GM19240 (cell line): ENCODE data around the gene ATAD3B.
"Not testable (repeated sequence)": the region's sequence is repeated elsewhere in the genome, so short reads cannot be mapped to it uniquely, and the experiment has no call there.

Experiments
- DNase-seq: peaks from one replicate; pipeline ENCODE4 v3.0.0; 2011; ENCODE audit warnings: low spot score; ENCODE audit not compliant: insufficient read length

The ATAD3B gene

GRCh38 chr1:1450616-1451015, 20.9 kb upstream of the ATAD3B start:
- DNase-seq, result not testable (repeated sequence)

DNA sequence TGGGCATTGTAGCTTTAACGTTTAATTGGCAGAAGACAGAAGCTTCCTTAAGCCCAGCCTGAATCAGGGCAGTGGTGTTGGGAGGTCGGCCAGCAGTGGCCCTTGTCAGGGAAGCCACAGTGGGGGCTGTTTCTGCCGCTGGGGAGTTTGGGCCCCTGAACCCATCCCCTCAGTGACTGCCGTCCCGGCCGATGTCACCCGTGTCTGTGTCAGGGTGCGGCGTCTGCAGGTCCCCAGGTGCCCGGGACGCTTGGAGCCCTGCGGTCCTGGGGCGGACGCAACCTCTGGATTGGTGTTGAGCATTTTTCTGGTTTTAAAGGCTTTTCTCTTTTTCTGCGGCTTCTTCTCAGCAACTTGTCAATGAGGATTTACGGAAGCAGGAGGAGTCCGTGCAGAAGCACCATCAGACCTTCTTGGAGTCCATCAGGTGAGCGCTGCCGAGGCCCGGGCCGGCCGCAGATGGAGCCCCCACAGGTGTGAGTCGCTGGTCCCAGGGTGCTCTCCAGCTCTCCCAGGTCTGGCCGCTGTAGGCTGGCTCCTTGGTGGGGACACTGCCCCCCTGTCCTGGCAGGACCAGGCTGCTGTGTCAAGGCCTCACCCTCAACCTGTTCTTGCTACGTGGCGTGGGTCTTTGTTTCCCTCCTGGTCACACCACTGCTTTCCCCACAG, 19.7 kb upstream of the ATAD3B start:
- no peak for DNase-seq

DNA sequence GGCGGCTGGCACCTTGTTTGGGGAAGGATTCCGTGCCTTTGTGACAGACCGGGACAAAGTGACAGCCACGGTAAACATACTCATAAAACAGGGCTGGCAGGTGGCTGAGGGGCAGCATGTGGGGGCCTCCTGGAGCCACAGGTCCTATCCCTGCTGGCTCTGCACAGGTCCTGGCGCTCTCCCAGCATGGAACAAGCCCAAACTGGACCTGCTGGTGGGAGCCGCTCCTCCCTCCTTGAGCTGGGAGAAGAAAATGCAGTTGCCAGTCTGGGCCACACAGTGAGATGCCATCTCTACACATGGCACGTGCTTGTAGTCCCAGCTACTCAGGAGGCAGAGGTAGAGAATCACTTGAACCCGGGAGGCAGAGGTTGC, 19.2 kb upstream of the ATAD3B start:
- not testable (repeated sequence) for DNase-seq

DNA sequence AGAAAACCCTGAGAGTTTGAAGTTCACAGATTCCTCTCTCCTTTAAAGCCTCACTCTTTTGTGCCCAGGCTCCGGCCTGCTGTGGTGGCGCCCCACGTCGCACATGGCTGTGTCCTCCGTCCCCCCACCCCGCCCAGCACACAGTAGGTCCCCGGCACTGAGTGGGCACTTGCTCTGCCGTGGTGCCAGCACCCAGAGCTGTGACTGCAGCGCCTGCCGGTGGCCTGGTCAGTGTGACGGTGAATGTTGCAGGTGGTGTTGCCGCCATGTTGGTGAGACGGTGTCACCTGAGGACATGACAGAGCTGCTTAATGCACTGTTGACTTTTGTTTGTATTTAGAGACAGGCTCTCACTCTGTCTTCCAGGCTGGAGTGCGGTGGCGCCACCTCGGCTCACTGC, 18.7 kb upstream of the ATAD3B start:
- no peak for DNase-seq

GRCh38 chr1:1454286-1455056, 17.1 kb upstream of the ATAD3B start:
- not testable (repeated sequence) for DNase-seq

DNA sequence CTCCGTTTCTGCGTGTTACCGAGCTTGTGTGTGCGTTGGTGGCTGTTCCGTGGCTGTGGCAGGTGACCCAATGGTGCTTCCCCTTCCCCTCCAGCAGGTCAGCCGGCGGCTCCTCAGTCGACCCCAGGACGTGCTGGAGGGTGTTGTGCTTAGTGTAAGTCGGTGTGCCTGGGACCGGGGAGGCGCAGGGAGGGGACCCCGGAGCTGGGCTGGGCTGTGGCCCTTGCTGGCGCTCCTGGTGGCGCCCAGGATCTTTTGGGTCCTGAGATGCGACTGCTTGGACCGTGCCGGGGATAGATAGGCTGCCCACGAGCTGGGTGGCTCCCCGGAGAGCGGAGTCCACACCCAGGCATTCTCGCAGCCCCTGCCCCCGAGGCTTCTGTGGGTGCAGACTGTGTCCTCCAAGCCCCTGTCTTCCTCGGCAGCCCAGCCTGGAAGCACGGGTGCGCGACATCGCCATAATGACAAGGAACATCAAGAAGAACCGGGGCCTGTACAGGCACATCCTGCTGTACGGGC, 16.1 kb upstream of the ATAD3B start:
- DNase-seq, result no peak

GRCh38 chr1:1455934-1456333, 15.6 kb upstream of the ATAD3B start:
- not testable (repeated sequence) for DNase-seq

- not testable (repeated sequence) for DNase-seq
Measured at GRCh38 chr1:1456683-1457255, 14.8 kb upstream of the ATAD3B start.

DNA sequence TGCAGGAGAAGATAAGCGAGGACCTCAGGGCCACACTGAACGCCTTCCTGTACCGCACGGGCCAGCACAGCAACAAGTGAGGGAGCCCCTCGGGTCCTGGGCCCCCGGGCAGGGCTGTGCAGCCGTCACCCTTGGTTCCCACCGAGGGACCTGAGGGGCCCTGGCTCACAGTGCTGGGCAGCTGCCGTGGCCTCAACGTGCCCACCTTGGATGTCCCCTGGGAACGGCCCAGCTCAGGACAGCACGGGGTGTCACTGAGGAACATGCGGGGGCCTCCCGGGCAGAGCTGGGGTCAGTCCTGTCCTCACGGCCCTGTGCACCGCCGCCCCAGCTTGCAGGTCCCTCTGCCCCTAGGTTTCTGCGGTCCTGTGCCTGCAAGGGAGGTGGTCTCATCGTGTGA, 12.4 kb upstream of the ATAD3B start:
- DNase-seq, result not testable (repeated sequence)

GRCh38 chr1:1459711-1460110, 11.9 kb upstream of the ATAD3B start:
- not testable (repeated sequence) for DNase-seq

- DNase-seq, result no peak
Measured at GRCh38 chr1:1460540-1461130, 10.9 kb upstream of the ATAD3B start.

GRCh38 chr1:1461721-1462317, 9.7 kb upstream of the ATAD3B start:
- no peak for DNase-seq

GRCh38 chr1:1462318-1462966, 9.1 kb upstream of the ATAD3B start:
- no peak for DNase-seq

- no peak for DNase-seq
Measured at GRCh38 chr1:1463312-1463711, 8.3 kb upstream of the ATAD3B start.

GRCh38 chr1:1468196-1468985, 3.2 kb upstream of the ATAD3B start:
- not testable (repeated sequence) for DNase-seq

DNA sequence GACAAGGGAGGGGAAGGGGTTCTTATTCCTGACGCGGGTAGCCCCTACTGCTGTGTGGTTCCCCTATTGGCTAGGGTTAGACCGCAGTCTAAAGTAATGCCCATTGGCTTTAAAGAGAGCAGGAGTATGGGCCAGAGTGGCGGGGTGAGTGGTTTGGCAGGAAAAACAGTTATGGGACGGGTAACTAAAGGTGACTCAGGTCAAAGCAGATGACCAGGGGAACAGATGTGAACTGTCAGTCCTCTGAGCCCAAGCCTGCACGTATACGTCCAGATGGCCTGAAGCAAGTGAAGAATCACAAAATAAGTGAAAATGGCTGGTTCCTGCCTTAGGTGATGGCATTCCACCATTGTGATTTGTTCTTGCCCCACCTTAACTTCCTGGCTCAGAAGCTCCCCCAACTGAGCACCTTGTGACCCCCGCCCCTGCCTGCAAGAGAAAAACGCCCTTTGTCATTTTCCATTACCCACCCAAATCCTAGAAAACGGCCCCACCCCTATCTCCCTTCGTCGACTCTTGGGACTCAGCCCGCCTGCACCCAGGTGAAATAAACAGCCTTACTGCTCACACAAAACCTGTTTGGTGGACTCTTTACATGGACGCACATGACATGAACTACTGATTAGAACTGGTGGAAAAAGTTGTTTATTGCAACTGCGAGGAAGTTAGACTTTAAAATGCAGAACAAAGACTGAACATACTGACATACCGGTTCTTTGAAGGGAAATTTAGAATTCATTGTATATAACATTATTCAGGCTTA, 758 bp upstream of the ATAD3B start:
- DNase-seq, result no peak

DNA sequence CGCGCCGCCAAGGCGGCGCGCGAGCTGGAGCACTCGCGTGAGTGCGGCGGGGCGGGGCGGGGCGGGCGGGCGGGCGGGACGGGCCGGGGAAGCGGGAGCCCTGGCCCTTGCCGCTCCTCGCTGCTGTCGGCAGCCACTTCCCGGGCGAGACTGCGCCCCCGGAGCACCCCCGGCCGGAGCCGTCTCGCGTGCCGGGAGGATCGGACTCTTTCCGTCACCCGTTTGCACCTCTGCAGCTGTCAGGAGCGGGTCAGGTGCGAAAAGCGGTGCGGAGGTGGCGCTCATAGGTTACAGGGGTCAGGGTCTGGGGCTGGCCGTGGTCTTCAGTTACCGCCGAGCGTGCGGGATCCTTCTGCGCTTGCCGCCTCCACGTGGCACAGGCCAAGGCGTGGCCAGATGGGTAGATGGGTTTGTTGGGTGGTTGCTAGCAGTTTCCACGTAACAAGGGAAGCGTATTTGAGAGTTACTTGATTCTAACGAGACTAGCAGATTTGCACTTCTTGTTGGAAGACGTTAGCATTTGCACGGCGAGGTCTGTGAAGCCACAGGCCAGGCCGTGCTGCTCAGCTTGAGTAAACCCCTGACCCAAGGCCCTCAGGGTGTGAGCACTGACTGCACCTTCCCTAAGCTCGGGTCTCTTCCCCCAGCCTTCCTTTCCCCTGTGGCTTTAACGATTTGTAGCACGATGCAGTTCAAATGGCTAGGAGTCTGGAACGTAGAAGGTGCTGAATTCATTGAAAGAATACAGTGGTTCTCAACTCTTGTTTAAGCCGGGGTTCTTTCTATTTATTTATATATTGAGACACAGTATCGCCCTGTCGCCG, 700 bp downstream of the ATAD3B start:
- DNase-seq, result not testable (repeated sequence)

GRCh38 chr1:1476011-1476410, 4.4 kb downstream of the ATAD3B start:
- not testable (repeated sequence) for DNase-seq

DNA sequence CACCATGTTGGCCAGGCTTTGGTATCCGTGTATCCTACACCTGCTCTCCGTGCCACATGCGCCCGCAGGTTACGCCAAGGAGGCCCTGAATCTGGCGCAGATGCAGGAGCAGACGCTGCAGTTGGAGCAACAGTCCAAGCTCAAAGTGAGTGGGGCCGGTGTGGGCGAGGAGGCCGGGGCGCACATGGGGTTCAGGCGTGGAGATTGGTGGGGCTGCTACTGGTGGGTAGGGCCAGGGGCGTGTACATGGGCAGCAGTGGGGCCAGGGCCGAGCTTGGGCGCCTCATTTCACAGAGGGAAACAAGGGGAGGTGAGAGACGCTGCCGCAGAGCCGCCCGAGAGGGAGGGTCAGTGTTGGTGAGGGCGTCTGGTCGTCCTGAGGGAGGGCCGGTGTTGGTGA, 5.6 kb downstream of the ATAD3B start:
- no peak for DNase-seq
